ENCODE results near the gene CREB1. TPM values are rescaled to one million over a fixed set of nuclear protein-coding genes. Genes with fewer than 3 reads are reported as not detected.

CREB1 gene
- total and polyA plus RNA-seq, 8 donors: 61.1 to 83.0 (median 70.9) TPM

DNA sequence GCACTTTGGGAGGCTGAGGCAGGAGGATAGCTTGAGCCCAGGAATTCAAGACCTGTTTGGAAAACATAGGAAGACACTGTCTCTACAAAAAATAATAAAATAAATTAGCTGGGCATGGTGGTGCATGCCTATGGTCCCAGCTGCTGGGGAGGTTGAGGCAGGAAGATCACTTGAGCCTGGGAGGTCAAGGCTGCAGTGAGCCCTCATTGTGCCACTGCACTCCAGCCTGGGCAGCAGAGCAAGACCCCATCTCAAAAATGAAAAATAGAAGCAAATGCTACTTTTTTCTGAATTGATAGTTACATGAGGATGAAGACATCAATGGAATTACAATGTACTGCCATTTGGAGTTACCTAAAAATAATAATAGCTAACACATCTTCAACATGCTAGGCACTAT lies 63.5 kb downstream of the CREB1 start:
- Histone ChIP-seq H3K27ac (no peak overlapping the region), H3K27me3 (no peaks in the 10 kb centered on the region), H3K4me3 (no peak overlapping the region), H3K9me3 (peaks cover 0 to 10% of the 10 kb centered on the region in 2 donors), H3K36me3 (peaks cover 0 to 60% of the 10 kb centered on the region in 2 donors), H3K4me1 (peaks cover 0 to 4% of the 10 kb centered on the region in 2 donors)
- no peak for DNase-seq
- no peak for ATAC-seq
- intact Hi-C loops (cut with DNase I): no loop called here
- TF ChIP-seq, protein P1, sequence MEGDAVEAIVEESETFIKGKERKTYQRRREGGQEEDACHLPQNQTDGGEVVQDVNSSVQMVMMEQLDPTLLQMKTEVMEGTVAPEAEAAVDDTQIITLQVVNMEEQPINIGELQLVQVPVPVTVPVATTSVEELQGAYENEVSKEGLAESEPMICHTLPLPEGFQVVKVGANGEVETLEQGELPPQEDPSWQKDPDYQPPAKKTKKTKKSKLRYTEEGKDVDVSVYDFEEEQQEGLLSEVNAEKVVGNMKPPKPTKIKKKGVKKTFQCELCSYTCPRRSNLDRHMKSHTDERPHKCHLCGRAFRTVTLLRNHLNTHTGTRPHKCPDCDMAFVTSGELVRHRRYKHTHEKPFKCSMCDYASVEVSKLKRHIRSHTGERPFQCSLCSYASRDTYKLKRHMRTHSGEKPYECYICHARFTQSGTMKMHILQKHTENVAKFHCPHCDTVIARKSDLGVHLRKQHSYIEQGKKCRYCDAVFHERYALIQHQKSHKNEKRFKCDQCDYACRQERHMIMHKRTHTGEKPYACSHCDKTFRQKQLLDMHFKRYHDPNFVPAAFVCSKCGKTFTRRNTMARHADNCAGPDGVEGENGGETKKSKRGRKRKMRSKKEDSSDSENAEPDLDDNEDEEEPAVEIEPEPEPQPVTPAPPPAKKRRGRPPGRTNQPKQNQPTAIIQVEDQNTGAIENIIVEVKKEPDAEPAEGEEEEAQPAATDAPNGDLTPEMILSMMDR (IDR thresholded peaks at IDR 0.05): no peak

DNA sequence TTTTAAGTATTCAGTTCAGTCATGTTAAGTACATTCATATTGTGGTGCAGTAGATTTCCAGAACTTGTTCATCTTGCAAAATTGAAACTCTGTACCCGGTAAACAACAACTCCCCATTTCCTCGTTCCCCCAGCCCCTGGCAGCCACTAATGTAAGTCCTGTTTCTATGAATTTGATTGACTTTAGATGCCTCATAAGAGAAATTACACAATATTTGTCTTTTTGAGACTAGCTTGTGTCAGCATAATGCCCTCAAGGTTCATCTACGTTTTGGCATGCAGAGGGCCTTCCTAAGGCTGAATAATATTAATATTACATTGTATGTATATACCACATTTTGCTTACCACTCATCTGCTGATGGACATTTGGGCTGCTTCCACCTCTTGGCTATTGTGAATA lies 64.5 kb downstream of the CREB1 start:
- H3K9me3 ChIP-seq: peaks cover 0 to 10% of the 10 kb centered on the region in 2 donors
- H3K36me3 ChIP-seq: peaks cover 0 to 62% of the 10 kb centered on the region in 2 donors
- no peak overlapping the region for H3K4me3 ChIP-seq
- TF ChIP-seq, protein P1 (IDR thresholded peaks at IDR 0.05): no peak
- H3K4me1 ChIP-seq: peaks cover 0 to 4% of the 10 kb centered on the region in 2 donors
- ATAC-seq (no peak), DNase-seq (no peak)
- H3K27me3 ChIP-seq: no peaks in the 10 kb centered on the region
- H3K27ac ChIP-seq: no peak overlapping the region
- intact Hi-C loops (cut with DNase I): no loop called here

DNA sequence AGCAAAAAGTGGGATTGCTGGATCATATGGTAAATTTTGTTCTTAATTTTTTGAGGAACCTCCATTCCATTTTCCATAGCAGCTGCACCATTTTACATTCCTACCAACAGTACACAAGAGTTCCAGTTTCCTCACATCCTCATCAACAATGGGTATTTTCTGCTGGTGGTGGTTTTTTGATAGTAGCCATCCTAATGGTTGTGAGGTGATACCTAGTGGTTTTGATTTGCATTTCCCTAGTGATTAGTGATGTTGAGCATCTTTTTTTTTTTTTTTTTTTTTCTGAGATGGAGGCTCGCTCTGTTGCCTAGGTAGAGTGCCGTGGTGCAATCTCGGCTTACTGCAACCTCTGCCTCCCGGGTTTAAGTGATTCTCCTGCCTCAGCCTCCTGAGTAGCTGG lies 65.0 kb downstream of the CREB1 start:
- no peak overlapping the region for H3K27ac ChIP-seq
- intact Hi-C loops (cut with DNase I): no loop called here

DNA sequence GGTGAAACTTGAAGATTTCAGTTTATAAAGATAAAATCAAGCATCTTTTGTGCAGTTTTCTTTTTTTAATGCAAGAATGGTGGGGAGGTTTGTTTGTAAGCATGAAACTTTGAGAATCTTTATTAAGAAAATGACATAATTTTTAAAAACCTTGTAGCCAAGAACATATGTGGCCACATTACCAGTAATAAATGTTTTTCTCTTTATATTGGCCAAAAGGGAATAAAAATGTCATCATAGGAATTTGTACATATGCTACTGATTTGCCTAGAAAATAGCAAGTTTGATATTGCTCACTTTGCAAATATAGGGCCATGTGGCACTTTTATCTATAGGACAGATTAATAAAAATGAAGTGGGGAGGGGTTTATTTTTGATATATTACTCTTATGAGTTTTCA lies 69.9 kb downstream of the CREB1 start:
- DNase-seq (no peak), ATAC-seq (no peak)
- no peaks in the 10 kb centered on the region for H3K27me3 ChIP-seq
- TF ChIP-seq, protein P1 (IDR thresholded peaks at IDR 0.05): no peak
- H3K27ac ChIP-seq: no peak overlapping the region
- H3K9me3 ChIP-seq: no peaks in the 10 kb centered on the region
- intact Hi-C loops (cut with DNase I): no loop called here
- H3K4me1 ChIP-seq: no peaks in the 10 kb centered on the region
- H3K4me3 ChIP-seq: no peak overlapping the region
- peaks cover 0 to 20% of the 10 kb centered on the region in 2 donors for H3K36me3 ChIP-seq

More for the DNA sequence above, 65.0 kb downstream of the CREB1 start:
- no peaks in the 10 kb centered on the region for H3K27me3 ChIP-seq
- DNase-seq: no peak
- peaks cover 0 to 4% of the 10 kb centered on the region in 2 donors for H3K4me1 ChIP-seq
- peaks cover 0 to 10% of the 10 kb centered on the region in 2 donors for H3K9me3 ChIP-seq
- TF ChIP-seq, protein P1 (IDR thresholded peaks at IDR 0.05): no peak
- H3K4me3 ChIP-seq: no peak overlapping the region
- peaks cover 0 to 57% of the 10 kb centered on the region in 2 donors for H3K36me3 ChIP-seq
- ATAC-seq: no peak

DNA sequence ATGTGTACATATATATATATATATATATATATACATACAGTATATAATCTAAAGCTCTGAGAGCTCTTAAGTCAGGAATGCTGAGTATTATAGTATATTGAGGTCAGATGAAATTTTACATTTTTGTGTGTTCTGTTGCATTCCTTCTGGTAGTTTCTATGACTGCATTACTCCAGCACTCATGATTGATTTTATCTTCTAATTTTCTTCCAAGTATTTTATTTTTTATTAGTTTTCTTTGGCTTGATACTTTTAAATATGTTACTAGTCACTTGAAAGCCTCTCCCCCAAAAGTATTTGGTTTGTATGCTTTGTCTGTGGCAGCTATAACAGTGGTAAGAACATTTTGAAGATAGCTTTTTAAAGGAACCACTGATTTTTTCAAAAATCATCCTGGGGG lies 70.5 kb downstream of the CREB1 start:
- Histone ChIP-seq H3K36me3 (peaks cover 0 to 20% of the 10 kb centered on the region in 2 donors), H3K4me1 (no peaks in the 10 kb centered on the region), H3K4me3 (no peak overlapping the region), H3K9me3 (no peaks in the 10 kb centered on the region), H3K27me3 (no peaks in the 10 kb centered on the region), H3K27ac (no peak overlapping the region)
- intact Hi-C loops (cut with DNase I): no loop called here
- DNase-seq: no peak
- TF ChIP-seq, protein P1 (IDR thresholded peaks at IDR 0.05): no peak
- no peak for ATAC-seq
